Neural crest cell (in vitro differentiated cells): ENCODE measurements around the gene AMHR2. TPM values are rescaled to one million over a fixed set of nuclear protein-coding genes. Genes with fewer than 3 reads are reported as not detected.
"Not testable (repeated sequence)": the region's sequence is repeated elsewhere in the genome, so short reads cannot be mapped to it uniquely, and the experiment has no call there.

Experiments
- DNase-seq: peaks from one replicate; pipeline ENCODE4 v3.0.0; 2021; ENCODE audit warnings: low read depth, mixed read lengths, low spot score
- H3K27ac Mint-ChIP-seq: one replicate; pipeline ENCODE4 v1.8.0; 2021; ENCODE audit warnings: mild to moderate bottlenecking, mixed read lengths; ENCODE audit not compliant: unreplicated experiment
- H3K27me3 Mint-ChIP-seq: 2 replicates; pipeline ENCODE4 v1.8.0; 2021; ENCODE audit warnings: low read depth, mild to moderate bottlenecking, mixed read lengths
- H3K36me3 Mint-ChIP-seq: 2 replicates; pipeline ENCODE4 v1.8.0; 2021; ENCODE audit warnings: low read depth, mild to moderate bottlenecking, mixed read lengths
- H3K4me1 Mint-ChIP-seq: 2 replicates; pipeline ENCODE4 v1.8.0; 2021; ENCODE audit warnings: mixed read lengths
- H3K4me3 Mint-ChIP-seq: one replicate; pipeline ENCODE4 v1.8.0; 2021; ENCODE audit warnings: mild to moderate bottlenecking, mixed read lengths
- H3K9me3 Mint-ChIP-seq: 2 replicates; pipeline ENCODE4 v1.8.0; 2021; ENCODE audit warnings: mixed read lengths
- total RNA-seq: library from RNA; stranded (reverse); gene quantifications from 2 replicates; pipeline ENCODE4 v1.2.1, GENCODE V29; 2021
- TF ChIP-seq, protein P1 (sequence below): fragments of 200-600 bp; sonication (generic); conservative IDR thresholded peaks from 2 replicates; pipeline ENCODE4 v1.5.0; 2021; ENCODE audit warnings: antibody characterized with exemption, mild to moderate bottlenecking

Gene AMHR2
- total RNA-seq, 1 donor from 2014 or later = not detected

DNA sequence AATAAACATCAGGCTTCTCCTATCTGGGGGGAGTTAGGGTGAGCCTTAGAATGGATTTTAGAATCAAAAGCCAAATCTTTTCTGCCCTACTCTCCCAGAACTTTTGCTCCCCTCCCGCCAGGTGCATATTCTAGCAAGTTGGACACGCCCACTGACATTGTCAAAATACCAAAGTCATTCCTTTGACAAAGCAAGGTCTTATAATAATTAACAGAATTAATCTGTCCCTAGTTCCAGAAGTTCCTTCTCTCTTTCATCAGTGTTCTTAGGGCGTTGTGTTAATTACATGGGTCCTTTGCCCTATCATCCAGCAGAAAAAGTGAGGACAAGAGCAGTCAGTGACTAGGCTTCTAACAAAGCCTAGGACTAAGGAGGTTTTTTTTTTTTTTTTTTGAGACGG, 20.3 kb downstream of the AMHR2 start:
- TF ChIP-seq, protein P1, sequence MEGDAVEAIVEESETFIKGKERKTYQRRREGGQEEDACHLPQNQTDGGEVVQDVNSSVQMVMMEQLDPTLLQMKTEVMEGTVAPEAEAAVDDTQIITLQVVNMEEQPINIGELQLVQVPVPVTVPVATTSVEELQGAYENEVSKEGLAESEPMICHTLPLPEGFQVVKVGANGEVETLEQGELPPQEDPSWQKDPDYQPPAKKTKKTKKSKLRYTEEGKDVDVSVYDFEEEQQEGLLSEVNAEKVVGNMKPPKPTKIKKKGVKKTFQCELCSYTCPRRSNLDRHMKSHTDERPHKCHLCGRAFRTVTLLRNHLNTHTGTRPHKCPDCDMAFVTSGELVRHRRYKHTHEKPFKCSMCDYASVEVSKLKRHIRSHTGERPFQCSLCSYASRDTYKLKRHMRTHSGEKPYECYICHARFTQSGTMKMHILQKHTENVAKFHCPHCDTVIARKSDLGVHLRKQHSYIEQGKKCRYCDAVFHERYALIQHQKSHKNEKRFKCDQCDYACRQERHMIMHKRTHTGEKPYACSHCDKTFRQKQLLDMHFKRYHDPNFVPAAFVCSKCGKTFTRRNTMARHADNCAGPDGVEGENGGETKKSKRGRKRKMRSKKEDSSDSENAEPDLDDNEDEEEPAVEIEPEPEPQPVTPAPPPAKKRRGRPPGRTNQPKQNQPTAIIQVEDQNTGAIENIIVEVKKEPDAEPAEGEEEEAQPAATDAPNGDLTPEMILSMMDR = no peak
- no peaks in the 10 kb centered on the region for H3K9me3 Mint-ChIP-seq
- peaks cover 25% of the 10 kb centered on the region for H3K4me1 Mint-ChIP-seq
- no peak overlapping the region for H3K27ac Mint-ChIP-seq
- H3K27me3 Mint-ChIP-seq = no peaks in the 10 kb centered on the region
- no peaks in the 10 kb centered on the region for H3K36me3 Mint-ChIP-seq
- H3K4me3 Mint-ChIP-seq = peak overlapping the region; percentile 69
- no peak for DNase-seq

DNA sequence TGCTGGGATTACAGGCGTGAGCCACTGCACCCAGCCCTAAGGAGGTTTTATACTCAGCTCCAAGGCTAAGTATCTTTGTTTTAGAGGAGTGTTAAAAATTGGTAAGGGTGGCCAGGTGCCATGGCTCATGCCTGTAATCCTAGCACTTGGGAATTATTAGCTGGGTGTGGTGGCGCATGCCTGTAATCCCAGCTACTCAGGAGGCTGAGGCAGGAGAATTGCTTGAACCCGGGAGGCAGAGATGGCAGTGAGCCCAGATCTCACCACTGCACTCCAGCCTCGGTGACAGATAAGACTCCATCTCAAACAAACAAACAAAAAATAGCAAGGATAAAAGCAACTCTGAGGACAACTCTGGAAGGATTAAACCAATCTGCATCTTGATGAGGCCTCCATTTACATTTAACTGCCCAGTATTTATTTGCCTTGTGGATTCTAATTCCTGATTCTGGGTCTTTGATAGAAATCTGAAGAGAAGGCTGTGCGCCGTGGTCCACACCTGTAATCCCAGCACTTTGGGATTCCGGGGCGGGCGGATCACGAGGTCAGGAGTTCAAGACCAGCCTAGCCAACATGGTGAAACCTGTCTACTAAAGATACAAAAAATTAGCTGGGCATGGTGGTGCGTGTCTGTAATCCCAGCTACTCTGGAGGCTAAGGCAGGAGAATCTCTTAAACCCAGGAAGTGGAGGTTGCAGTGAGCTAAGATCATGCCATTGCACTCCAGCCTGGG, 21.1 kb downstream of the AMHR2 start:
- DNase-seq, H3K27me3 Mint-ChIP-seq, H3K4me3 Mint-ChIP-seq, H3K9me3 Mint-ChIP-seq, H3K27ac Mint-ChIP-seq, H3K36me3 Mint-ChIP-seq: not testable (repeated sequence)
- peaks cover 25% of the 10 kb centered on the region for H3K4me1 Mint-ChIP-seq

DNA sequence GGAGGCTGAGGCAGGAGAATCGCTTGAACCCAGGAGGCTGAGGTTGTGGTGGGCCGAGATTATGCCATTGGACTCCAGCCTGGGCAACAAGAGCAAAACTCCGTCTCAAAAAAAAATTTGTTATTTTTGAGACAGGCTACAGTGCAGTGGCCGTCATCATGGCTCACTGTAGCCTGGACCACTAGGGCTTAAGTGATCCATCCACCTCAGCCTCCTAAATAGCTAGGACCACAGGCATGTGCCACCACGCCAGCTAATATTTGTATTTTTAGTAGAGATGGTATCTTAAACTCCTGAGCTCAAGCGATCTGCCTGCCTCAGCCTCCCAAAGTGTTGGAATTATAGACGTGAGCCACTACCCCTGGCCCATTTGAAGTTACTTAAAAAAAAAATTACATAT, 27.3 kb downstream of the AMHR2 start:
- peaks cover 17% of the 10 kb centered on the region for H3K36me3 Mint-ChIP-seq
- H3K27ac Mint-ChIP-seq = no peak overlapping the region
- H3K9me3 Mint-ChIP-seq = no peaks in the 10 kb centered on the region
- H3K4me1 Mint-ChIP-seq = peaks cover 24% of the 10 kb centered on the region
- TF ChIP-seq, protein P1 = no peak
- peak overlapping the region; percentile 3 for H3K4me3 Mint-ChIP-seq
- H3K27me3 Mint-ChIP-seq = no peaks in the 10 kb centered on the region
- DNase-seq = no peak

DNA sequence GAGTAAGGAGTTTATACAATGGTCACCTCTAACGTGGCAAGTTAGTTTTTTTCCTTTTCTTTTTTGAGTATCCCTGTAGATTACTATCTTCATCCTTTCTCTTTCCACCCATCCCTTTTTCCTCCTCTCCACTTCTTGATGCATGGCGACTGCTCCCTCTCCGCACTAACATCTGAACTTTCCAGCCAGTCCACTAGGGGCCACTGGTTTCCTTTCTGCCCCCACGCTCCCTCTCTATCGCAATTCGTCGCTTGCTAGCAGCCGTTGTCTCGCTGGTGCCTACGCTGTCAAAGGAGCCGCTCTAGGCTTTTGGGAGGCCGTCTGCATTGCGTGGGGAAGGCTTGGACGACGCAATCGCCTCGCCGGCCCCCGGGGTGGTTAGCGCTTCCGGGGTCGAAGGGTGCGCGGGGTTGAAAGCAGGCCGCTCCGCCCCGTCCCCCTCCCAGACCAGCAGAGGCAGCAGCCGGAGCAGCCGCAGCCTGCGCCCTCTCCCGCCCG, 28.1 kb downstream of the AMHR2 start, which contains the start of gene PCBP2:
TSS of gene PCBP2 (plus strand) at position 442 of the 498 bp plus-strand sequence. CDS start 2,699 bp downstream, outside the sequence.
- H3K36me3 Mint-ChIP-seq = peaks cover 21% of the 10 kb centered on the region
- DNase-seq = peak; percentile 96
- TF ChIP-seq, protein P1 = peak; percentile 86

DNA sequence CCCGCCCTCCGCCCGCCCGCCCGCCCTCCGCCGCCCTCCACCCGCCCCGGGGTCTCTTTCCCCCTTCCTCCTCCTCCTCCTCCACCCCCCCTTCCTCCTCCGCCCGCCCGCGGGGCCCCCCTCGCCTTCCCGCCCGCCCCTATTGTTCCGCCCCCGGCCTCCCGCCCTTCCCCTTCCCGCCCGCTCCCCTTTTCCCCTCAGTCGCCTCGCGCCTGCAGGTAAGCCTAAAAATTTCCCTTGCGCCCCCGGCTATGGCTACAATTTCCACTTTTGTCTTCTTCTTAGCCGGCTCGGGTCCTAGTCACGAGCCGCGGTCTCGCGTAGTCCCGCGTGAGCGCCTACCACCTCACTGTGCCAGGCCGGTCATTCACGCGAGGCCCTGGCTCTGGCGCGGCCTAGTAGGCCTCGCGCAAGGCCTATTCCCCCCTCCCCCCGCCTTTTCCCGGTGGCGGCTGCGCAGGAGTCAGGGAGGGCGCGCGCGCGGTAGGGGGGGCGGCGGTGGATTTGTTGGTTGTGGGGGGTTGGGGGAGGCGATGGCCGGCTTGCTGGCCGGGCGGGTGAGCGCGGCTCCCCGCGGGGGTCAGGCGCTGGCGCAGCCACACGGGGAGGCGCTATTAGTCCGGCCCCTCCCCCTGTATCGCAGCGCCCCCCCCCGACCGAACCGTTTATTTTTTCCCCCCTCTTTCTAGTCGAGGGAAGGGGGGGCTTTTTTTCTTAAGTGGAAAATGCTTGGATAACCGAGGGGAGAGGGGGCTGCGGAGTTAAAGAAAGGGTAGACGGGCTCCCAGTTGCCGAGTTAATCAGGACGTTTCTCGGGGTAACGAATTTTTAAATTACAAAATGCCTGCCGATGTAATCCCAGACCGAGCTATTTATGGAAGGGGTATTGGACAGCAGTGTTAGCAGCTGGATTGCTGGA, 28.8 kb downstream of the AMHR2 start:
- Mint-ChIP-seq H3K4me3 (peak overlapping the region; percentile 99), H3K27ac (peak overlapping the region; percentile 100), H3K9me3 (no peaks in the 10 kb centered on the region), H3K4me1 (peaks cover 24% of the 10 kb centered on the region), H3K27me3 (no peaks in the 10 kb centered on the region), H3K36me3 (peaks cover 22% of the 10 kb centered on the region)
- DNase-seq = peak; percentile 80
- TF ChIP-seq, protein P1 = no peak

More for the DNA sequence above, 28.1 kb downstream of the AMHR2 start, which contains the start of gene PCBP2:
- peaks cover 24% of the 10 kb centered on the region for H3K4me1 Mint-ChIP-seq
- peak within 1 kb of the TSS; percentile 100 for H3K27ac Mint-ChIP-seq
- H3K27me3 Mint-ChIP-seq = no peaks in the 10 kb centered on the region
- H3K4me3 Mint-ChIP-seq = peak within 1 kb of the TSS; percentile 99
- H3K9me3 Mint-ChIP-seq = no peaks in the 10 kb centered on the region
